Suprapubic skin (tissue), 4 donors: Measurements from ENCODE around the gene SENP2.

Source experiments
- POLR2A ChIP-seq, 2 donors: fragments of 450-650 bp; IDR thresholded peaks; one replicate each; pipeline ENCODE4 v1.6.1; 2017; ENCODE audit warnings: antibody characterized with exemption in 2 of 2, mild to moderate bottlenecking in 2 of 2, moderate library complexity in 2 of 2
- POLR2AphosphoS5 ChIP-seq, 3 donors: sonication (generic); formaldehyde crosslinking; IDR thresholded peaks; one replicate each; pipeline ENCODE4 v1.6.1; 2017; ENCODE audit warnings: antibody characterized with exemption in 3 of 3

DNA sequence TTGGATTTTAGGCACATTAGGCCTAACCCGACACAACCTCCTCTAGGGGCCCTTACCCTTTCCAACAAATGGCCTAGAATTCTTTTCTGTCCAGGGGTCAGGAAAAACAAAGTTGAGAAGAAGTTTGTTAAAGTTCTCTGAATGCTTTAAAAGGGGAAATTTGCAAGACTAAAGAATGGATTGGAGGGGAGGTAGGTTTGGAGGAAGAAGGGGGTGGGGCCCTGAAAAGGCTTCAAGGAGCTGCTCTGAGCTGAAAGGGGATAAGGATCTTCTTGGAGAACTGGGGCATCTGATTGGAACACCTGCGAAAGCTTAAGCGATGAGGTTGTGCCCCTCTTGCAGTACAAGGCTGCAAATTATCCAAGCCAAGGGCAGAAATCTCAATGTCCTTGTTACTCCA, 3.9 kb upstream of the SENP2 start:
- TF ChIP-seq POLR2AphosphoS5 (IDR thresholded peaks at IDR 0.05) (no peak), POLR2A (IDR thresholded peaks at IDR 0.05) (no peak)
